ENCODE results near the gene CAMK1D.

CAMK1D gene

DNA sequence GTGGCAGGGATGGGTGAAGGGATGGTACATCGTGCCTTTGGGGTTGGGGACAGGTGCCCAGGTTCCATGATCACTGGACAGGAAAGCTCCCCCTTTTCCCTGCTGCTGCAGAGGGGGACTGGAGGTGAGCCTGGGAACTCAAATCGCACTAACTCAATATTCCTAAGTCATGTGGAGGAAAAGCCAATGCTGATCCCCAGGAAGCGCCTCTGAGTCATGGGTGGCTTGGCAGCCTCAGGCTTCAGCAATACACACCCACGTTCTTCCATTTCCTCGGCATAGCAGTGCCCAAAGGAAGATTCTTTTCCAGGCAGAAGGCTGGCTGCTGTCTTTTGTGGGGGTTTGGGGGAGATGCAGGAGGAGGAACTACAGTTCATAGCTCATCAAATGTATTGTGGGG, 486.4 kb downstream of the CAMK1D start:
- no peaks in the 10 kb centered on the region for H3K4me1 ChIP-seq (ENCODE audit: low read depth, poor library complexity, severe bottlenecking)
- no peak overlapping the region for H3K9ac ChIP-seq
- no peaks in the 10 kb centered on the region for H4K20me1 ChIP-seq (ENCODE audit: insufficient read depth)
- no peak overlapping the region for H3K27ac ChIP-seq
- no peak for TF ChIP-seq CTCF (conservative IDR thresholded peaks at IDR 0.05; ENCODE audit: low read depth, low read length)
- no peak overlapping the region for H2AFZ ChIP-seq (ENCODE audit: low read depth)
- H3K27me3 ChIP-seq (ENCODE audit: insufficient read depth, low read depth), result no peaks in the 10 kb centered on the region
- no peaks in the 10 kb centered on the region for H3K79me2 ChIP-seq (ENCODE audit: insufficient read depth, low read depth)
- H3K36me3 ChIP-seq (ENCODE audit: insufficient read depth), result no peaks in the 10 kb centered on the region
- no peak overlapping the region for H3K4me2 ChIP-seq
- no peak overlapping the region for H3K4me3 ChIP-seq (IDR thresholded peaks at IDR 0.05; ENCODE audit: insufficient read depth, low read depth, low read length)

DNA sequence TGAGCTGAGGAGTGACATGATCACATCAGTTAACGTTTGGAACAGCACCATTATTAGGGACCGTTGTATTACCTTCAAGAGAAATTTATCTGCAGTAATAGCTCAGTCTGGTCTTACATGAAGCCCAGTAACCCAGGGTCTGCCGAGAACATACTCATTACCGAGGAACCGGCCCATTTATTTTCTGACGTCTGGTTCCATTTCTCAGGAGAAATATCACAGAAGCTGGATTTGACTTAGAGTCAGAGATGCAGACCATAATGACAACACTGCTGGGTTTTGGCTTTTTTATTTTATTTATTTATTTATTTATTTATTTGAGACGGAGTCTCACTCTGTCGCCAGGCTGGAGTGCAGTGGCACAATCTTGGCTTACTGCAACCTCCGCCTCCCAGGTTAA, 489.0 kb downstream of the CAMK1D start:
- no peaks in the 10 kb centered on the region for H3K4me1 ChIP-seq (ENCODE audit: low read depth, poor library complexity, severe bottlenecking)

GRCh38 chr10:12838995-12839927, 489.9 kb downstream of the CAMK1D start:
- TF ChIP-seq CTCF (conservative IDR thresholded peaks at IDR 0.05; ENCODE audit: low read depth, low read length), result no peak
- Histone ChIP-seq H3K4me1 (ENCODE audit: low read depth, poor library complexity, severe bottlenecking) (no peaks in the 10 kb centered on the region), H4K20me1 (ENCODE audit: insufficient read depth) (no peaks in the 10 kb centered on the region), H3K4me3 (IDR thresholded peaks at IDR 0.05; ENCODE audit: insufficient read depth, low read depth, low read length) (no peak overlapping the region), H3K4me2 (no peak overlapping the region), H3K27ac (no peak overlapping the region), H3K9ac (no peak overlapping the region), H3K27me3 (ENCODE audit: insufficient read depth, low read depth) (no peaks in the 10 kb centered on the region), H3K79me2 (ENCODE audit: insufficient read depth, low read depth) (no peaks in the 10 kb centered on the region), H2AFZ (ENCODE audit: low read depth) (no peak overlapping the region), H3K36me3 (ENCODE audit: insufficient read depth) (no peaks in the 10 kb centered on the region)

More for the DNA sequence above, 489.0 kb downstream of the CAMK1D start:
- H3K27me3 ChIP-seq (ENCODE audit: insufficient read depth, low read depth), result no peaks in the 10 kb centered on the region
- H3K9ac ChIP-seq, result no peak overlapping the region
- no peak overlapping the region for H3K27ac ChIP-seq
- H4K20me1 ChIP-seq (ENCODE audit: insufficient read depth), result no peaks in the 10 kb centered on the region
- no peaks in the 10 kb centered on the region for H3K36me3 ChIP-seq (ENCODE audit: insufficient read depth)
- no peak overlapping the region for H3K4me3 ChIP-seq (IDR thresholded peaks at IDR 0.05; ENCODE audit: insufficient read depth, low read depth, low read length)
- no peak for TF ChIP-seq CTCF (conservative IDR thresholded peaks at IDR 0.05; ENCODE audit: low read depth, low read length)
- no peak overlapping the region for H2AFZ ChIP-seq (ENCODE audit: low read depth)
- no peaks in the 10 kb centered on the region for H3K79me2 ChIP-seq (ENCODE audit: insufficient read depth, low read depth)
- H3K4me2 ChIP-seq, result no peak overlapping the region

DNA sequence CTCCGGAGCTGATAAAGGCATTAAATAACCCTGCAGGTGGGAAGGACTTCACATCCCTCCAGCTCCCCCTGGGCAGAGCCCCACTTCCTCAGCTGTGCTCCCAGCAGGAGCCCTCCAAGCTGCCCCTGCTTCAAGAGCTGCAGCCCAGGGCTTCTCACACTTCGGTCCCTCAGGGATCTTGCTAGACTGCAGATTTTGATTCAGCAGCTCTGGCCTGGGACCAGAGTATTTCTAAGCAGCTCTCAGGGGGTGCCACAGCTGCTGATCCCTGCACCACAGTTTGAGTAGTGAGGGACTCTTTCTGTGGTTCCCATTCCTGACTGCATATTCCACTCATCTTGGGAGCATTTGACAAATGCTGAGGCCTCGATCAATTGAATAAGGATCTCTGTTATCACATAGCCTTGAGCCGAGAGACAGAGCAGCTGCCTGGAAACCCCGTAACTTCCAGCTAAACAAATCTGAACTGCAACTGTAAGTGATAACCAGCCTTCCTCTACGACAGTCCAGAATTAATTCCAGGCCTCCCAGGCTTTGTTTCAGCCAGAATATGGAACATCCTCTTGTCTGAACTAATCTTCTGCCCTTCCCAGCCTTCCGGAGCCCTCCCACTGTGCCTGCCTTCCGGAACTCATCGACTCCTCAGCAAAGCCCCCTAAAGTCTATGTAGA, 490.7 kb downstream of the CAMK1D start:
- TF ChIP-seq CTCF (conservative IDR thresholded peaks at IDR 0.05; ENCODE audit: low read depth, low read length), result no peak
- Histone ChIP-seq H2AFZ (ENCODE audit: low read depth) (no peak overlapping the region), H3K79me2 (ENCODE audit: insufficient read depth, low read depth) (no peaks in the 10 kb centered on the region), H3K9ac (no peak overlapping the region), H3K4me3 (IDR thresholded peaks at IDR 0.05; ENCODE audit: insufficient read depth, low read depth, low read length) (no peak overlapping the region), H3K4me1 (ENCODE audit: low read depth, poor library complexity, severe bottlenecking) (no peaks in the 10 kb centered on the region), H3K27me3 (ENCODE audit: insufficient read depth, low read depth) (no peaks in the 10 kb centered on the region), H3K4me2 (no peak overlapping the region), H4K20me1 (ENCODE audit: insufficient read depth) (no peaks in the 10 kb centered on the region), H3K27ac (no peak overlapping the region), H3K36me3 (ENCODE audit: insufficient read depth) (no peaks in the 10 kb centered on the region)
